ENCODE data around the gene RUBCN. TPM values are rescaled to one million over a fixed set of nuclear protein-coding genes. Genes with fewer than 3 reads are reported as not detected.

The RUBCN gene
- total and polyA plus RNA-seq, 2 of the 13 experiments (the other 11 are each of a cell fraction or from before 2014, with no cell fraction given), result 5.2 to 8.1 TPM

DNA sequence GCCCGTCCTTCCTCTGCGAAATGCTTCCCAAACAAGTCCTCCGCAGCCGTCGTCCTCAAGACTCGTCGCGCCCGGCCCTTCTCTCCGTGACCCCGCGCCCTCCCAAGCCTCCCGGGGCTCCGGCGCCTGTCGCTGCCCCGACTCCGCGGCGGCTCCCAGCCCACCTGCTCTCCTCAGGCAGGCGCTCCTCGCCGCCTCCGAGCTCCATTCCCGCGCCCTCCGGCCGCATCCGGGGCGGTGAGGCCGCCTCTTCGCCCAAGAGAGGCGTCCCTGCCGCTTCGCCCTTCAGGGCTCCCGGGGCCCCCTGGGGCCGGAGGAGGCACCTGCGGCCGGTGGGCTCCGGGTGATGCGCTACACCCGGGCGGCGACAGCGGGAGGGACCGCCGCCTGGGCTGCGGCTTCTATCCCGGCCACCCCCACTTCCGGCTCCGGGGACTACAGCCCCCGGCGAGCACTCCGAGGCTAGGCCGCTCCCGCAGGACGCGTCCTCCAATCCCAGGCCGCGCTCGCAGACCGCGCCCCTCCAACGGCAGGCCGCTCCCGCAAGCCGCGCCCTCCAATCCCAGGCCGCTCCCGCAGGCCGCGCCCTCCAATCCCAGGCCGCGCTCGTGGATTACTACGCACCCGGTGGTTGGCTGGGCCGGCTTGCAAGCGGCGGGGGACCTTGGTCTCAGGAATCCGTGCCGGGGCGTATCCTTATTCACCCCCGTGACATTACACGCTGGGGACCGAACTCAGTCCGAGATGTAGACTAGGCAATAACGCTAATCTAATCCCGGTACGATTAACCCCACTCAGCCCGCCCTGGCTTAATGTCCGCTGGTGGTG, at the start of gene RUBCN (continued):
- TF ChIP-seq, protein P1, sequence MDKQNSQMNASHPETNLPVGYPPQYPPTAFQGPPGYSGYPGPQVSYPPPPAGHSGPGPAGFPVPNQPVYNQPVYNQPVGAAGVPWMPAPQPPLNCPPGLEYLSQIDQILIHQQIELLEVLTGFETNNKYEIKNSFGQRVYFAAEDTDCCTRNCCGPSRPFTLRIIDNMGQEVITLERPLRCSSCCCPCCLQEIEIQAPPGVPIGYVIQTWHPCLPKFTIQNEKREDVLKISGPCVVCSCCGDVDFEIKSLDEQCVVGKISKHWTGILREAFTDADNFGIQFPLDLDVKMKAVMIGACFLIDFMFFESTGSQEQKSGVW (CRISPR knock-in tag; IDR thresholded peaks at IDR 0.05; ENCODE audit: borderline replicate concordance), result no peak
- no peak for TF ChIP-seq ZNF839 (CRISPR knock-in tag; IDR thresholded peaks at IDR 0.05; ENCODE audit: borderline replicate concordance)
- no peak for TF ChIP-seq ZBTB20 (CRISPR knock-in tag; IDR thresholded peaks at IDR 0.05; ENCODE audit: borderline replicate concordance, low read depth)
- no peak for TF ChIP-seq ZNF724P (CRISPR knock-in tag; IDR thresholded peaks at IDR 0.05; ENCODE audit: borderline replicate concordance)
- TF ChIP-seq ZNF510 (CRISPR knock-in tag; IDR thresholded peaks at IDR 0.05; ENCODE audit: low read depth), result no peak
- no peak for TF ChIP-seq ARNT (IDR thresholded peaks at IDR 0.05)
- no peak for TF ChIP-seq KLF15 (CRISPR knock-in tag; IDR thresholded peaks at IDR 0.05; ENCODE audit: borderline replicate concordance)
- peak; percentile 60 for TF ChIP-seq ERF (CRISPR knock-in tag; IDR thresholded peaks at IDR 0.05)
- TF ChIP-seq, protein P2, sequence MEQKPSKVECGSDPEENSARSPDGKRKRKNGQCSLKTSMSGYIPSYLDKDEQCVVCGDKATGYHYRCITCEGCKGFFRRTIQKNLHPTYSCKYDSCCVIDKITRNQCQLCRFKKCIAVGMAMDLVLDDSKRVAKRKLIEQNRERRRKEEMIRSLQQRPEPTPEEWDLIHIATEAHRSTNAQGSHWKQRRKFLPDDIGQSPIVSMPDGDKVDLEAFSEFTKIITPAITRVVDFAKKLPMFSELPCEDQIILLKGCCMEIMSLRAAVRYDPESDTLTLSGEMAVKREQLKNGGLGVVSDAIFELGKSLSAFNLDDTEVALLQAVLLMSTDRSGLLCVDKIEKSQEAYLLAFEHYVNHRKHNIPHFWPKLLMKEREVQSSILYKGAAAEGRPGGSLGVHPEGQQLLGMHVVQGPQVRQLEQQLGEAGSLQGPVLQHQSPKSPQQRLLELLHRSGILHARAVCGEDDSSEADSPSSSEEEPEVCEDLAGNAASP (CRISPR knock-in tag; IDR thresholded peaks at IDR 0.05; ENCODE audit: borderline replicate concordance), result peak; percentile 62; the same call in 1 of the 2 replicates
- TF ChIP-seq, protein P3, sequence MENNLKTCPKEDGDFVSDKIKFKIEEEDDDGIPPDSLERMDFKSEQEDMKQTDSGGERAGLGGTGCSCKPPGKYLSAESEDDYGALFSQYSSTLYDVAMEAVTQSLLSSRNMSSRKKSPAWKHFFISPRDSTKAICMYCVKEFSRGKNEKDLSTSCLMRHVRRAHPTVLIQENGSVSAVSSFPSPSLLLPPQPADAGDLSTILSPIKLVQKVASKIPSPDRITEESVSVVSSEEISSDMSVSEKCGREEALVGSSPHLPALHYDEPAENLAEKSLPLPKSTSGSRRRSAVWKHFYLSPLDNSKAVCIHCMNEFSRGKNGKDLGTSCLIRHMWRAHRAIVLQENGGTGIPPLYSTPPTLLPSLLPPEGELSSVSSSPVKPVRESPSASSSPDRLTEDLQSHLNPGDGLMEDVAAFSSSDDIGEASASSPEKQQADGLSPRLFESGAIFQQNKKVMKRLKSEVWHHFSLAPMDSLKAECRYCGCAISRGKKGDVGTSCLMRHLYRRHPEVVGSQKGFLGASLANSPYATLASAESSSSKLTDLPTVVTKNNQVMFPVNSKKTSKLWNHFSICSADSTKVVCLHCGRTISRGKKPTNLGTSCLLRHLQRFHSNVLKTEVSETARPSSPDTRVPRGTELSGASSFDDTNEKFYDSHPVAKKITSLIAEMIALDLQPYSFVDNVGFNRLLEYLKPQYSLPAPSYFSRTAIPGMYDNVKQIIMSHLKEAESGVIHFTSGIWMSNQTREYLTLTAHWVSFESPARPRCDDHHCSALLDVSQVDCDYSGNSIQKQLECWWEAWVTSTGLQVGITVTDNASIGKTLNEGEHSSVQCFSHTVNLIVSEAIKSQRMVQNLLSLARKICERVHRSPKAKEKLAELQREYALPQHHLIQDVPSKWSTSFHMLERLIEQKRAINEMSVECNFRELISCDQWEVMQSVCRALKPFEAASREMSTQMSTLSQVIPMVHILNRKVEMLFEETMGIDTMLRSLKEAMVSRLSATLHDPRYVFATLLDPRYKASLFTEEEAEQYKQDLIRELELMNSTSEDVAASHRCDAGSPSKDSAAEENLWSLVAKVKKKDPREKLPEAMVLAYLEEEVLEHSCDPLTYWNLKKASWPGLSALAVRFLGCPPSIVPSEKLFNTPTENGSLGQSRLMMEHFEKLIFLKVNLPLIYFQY (CRISPR knock-in tag; IDR thresholded peaks at IDR 0.05; ENCODE audit: borderline replicate concordance), result no peak
- TF ChIP-seq HOXA9 (CRISPR knock-in tag; IDR thresholded peaks at IDR 0.05; ENCODE audit: borderline replicate concordance), result no peak
- TF ChIP-seq, protein P4, sequence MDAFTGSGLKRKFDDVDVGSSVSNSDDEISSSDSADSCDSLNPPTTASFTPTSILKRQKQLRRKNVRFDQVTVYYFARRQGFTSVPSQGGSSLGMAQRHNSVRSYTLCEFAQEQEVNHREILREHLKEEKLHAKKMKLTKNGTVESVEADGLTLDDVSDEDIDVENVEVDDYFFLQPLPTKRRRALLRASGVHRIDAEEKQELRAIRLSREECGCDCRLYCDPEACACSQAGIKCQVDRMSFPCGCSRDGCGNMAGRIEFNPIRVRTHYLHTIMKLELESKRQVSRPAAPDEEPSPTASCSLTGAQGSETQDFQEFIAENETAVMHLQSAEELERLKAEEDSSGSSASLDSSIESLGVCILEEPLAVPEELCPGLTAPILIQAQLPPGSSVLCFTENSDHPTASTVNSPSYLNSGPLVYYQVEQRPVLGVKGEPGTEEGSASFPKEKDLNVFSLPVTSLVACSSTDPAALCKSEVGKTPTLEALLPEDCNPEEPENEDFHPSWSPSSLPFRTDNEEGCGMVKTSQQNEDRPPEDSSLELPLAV (CRISPR knock-in tag; conservative IDR thresholded peaks at IDR 0.05; ENCODE audit: low read depth), result no peak
- TF ChIP-seq ZNF777 (CRISPR knock-in tag; IDR thresholded peaks at IDR 0.05), result 0 out of 2 replicates have a peak, but pooled peaks have one; percentile 26
- TF ChIP-seq GTF3A (CRISPR knock-in tag; conservative IDR thresholded peaks at IDR 0.05), result no peak
- TF ChIP-seq, protein P5, sequence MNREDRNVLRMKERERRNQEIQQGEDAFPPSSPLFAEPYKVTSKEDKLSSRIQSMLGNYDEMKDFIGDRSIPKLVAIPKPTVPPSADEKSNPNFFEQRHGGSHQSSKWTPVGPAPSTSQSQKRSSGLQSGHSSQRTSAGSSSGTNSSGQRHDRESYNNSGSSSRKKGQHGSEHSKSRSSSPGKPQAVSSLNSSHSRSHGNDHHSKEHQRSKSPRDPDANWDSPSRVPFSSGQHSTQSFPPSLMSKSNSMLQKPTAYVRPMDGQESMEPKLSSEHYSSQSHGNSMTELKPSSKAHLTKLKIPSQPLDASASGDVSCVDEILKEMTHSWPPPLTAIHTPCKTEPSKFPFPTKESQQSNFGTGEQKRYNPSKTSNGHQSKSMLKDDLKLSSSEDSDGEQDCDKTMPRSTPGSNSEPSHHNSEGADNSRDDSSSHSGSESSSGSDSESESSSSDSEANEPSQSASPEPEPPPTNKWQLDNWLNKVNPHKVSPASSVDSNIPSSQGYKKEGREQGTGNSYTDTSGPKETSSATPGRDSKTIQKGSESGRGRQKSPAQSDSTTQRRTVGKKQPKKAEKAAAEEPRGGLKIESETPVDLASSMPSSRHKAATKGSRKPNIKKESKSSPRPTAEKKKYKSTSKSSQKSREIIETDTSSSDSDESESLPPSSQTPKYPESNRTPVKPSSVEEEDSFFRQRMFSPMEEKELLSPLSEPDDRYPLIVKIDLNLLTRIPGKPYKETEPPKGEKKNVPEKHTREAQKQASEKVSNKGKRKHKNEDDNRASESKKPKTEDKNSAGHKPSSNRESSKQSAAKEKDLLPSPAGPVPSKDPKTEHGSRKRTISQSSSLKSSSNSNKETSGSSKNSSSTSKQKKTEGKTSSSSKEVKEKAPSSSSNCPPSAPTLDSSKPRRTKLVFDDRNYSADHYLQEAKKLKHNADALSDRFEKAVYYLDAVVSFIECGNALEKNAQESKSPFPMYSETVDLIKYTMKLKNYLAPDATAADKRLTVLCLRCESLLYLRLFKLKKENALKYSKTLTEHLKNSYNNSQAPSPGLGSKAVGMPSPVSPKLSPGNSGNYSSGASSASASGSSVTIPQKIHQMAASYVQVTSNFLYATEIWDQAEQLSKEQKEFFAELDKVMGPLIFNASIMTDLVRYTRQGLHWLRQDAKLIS (CRISPR knock-in tag; IDR thresholded peaks at IDR 0.05), result no peak
- TF ChIP-seq EZH2 (conservative IDR thresholded peaks at IDR 0.05; ENCODE audit: low read depth, low read length), result no peak
- no peak for TF ChIP-seq SETDB1 (CRISPR knock-in tag; IDR thresholded peaks at IDR 0.05; ENCODE audit: borderline replicate concordance)
